K562 (cell line): ENCODE measurements around the gene CAPN10. TPM values are rescaled to one million over a fixed set of nuclear protein-coding genes. Genes with fewer than 3 reads are reported as not detected.
A peak's percentile ranks its signal among the peaks of the same experiment; 100 is the strongest.

ENCODE experiments used
- AFF4 ChIP-seq: sonication (generic); formaldehyde crosslinking; IDR thresholded peaks from 2 replicates; pipeline ENCODE4 v1.8.0; 2023; ENCODE audit warnings: mild to moderate bottlenecking, missing genetic modification reagents
- CBX5 ChIP-seq: IDR thresholded peaks from 2 replicates; pipeline ENCODE4 v1.6.1; 2014; ENCODE audit warnings: low read depth, borderline replicate concordance
- FOS ChIP-seq: IDR thresholded peaks from 3 replicates; pipeline ENCODE4 v1.6.1; 2011; ENCODE audit not compliant: insufficient read length; ENCODE audit errors: extremely low read depth
- FOXO4 ChIP-seq: fragments of 450-650 bp; formaldehyde crosslinking; IDR thresholded peaks from 2 replicates; pipeline ENCODE4 v1.4.0; 2020; ENCODE audit warnings: mild to moderate bottlenecking, moderate library complexity
- HINFP ChIP-seq: fragments of 450-650 bp; conservative IDR thresholded peaks from 2 replicates; pipeline ENCODE4 v1.6.1; 2016; ENCODE audit warnings: missing genetic modification characterization, low read depth, mild to moderate bottlenecking, control low read depth, missing compliant biosample characterization
- HNRNPL ChIP-seq: fragments of 200-400 bp; formaldehyde crosslinking; IDR thresholded peaks from 2 replicates; pipeline ENCODE4 v1.6.1; 2017; ENCODE audit warnings: low read depth, mild to moderate bottlenecking, low read length
- MCM3 ChIP-seq: fragments of 450-650 bp; IDR thresholded peaks from 2 replicates; pipeline ENCODE4 v1.6.1; 2016
- NBN ChIP-seq: fragments of 450-650 bp; IDR thresholded peaks from 2 replicates; pipeline ENCODE4 v1.6.1; 2016; ENCODE audit warnings: low read depth, mild to moderate bottlenecking
- NCOA2 ChIP-seq, 2 experiments: fragments of 450-650 bp; IDR thresholded peaks; 2 replicates each; pipeline ENCODE4 v1.6.1; 2018; ENCODE audit warnings: mild to moderate bottlenecking in 2 of 2, moderate library complexity in 1 of 2; ENCODE audit not compliant: partially characterized antibody in 2 of 2
- NR2C1 ChIP-seq, 2 experiments: fragments of 450-650 bp; IDR thresholded peaks; 2 replicates each; pipeline ENCODE4 v1.6.1; 2017; ENCODE audit warnings: mild to moderate bottlenecking in 2 of 2, antibody characterized with exemption in 1 of 2, inconsistent platforms in 1 of 2, missing compliant biosample characterization in 1 of 2, missing genetic modification characterization in 1 of 2
- PTBP1 ChIP-seq: fragments of 200-400 bp; formaldehyde crosslinking; IDR thresholded peaks from 2 replicates; pipeline ENCODE4 v1.6.1; 2017; ENCODE audit warnings: low read depth, low read length
- RBM22 ChIP-seq: fragments of 200-400 bp; formaldehyde crosslinking; IDR thresholded peaks from 2 replicates; pipeline ENCODE4 v1.6.1; 2018; ENCODE audit warnings: low read length, low read depth; ENCODE audit not compliant: poor library complexity, severe bottlenecking
- SMARCA5 ChIP-seq: fragments of 450-650 bp; IDR thresholded peaks from 2 replicates; pipeline ENCODE4 v1.6.1; 2016
- TCF15 ChIP-seq: fragments of 250-450 bp; sonication (Bioruptor Pico); IDR thresholded peaks from 2 replicates; pipeline ENCODE4 v1.8.0; 2022; ENCODE audit warnings: moderate library complexity, mild to moderate bottlenecking, inconsistent platforms
- TEAD2 ChIP-seq: fragments of 450-650 bp; IDR thresholded peaks from 2 replicates; pipeline ENCODE4 v1.6.1; 2016; ENCODE audit warnings: missing genetic modification characterization, control low read depth, missing compliant biosample characterization
- ZBTB33 ChIP-seq: sonication (generic); formaldehyde crosslinking; IDR thresholded peaks from 2 replicates; pipeline ENCODE4 v1.8.1; 2023; ENCODE audit warnings: mild to moderate bottlenecking, missing genetic modification reagents
- ZKSCAN1 ChIP-seq: fragments of 150-350 bp; IDR thresholded peaks from 2 replicates; pipeline ENCODE4 v1.6.1; 2016; ENCODE audit warnings: low read depth, low read length
- ZNF274 ChIP-seq: IDR thresholded peaks from 2 replicates; pipeline ENCODE4 v1.6.1; 2011; ENCODE audit warnings: low read depth, mild to moderate bottlenecking, low read length, moderate library complexity, borderline replicate concordance
- ZNF444 ChIP-seq: fragments of 250-450 bp; sonication (Bioruptor Pico); IDR thresholded peaks from 2 replicates; pipeline ENCODE4 v1.4.0; 2020; ENCODE audit warnings: mild to moderate bottlenecking, moderate library complexity
- polyA plus RNA-seq, 8 experiments: library from polyadenylated mRNA; depleted of rRNA in 4 of 8; stranded (reverse) in 5 of 8; unstranded in 3 of 8; fragments of >200 nt; fragmentation: Nextera tagmentation in 2 of 8; fragmentation: Illumina TruSeq in 1 of 8; extraction: Ambion mirVana in 2 of 8; extraction: Trizol in 1 of 8; gene quantifications; 2 replicates each; pipeline versions ENCODE4 v1.2.1 to v1.2.3, GENCODE V29; 2011 to 2014; ENCODE audit warnings: inconsistent platforms in 1 of 8, missing spikeins in 1 of 8
- total RNA-seq, 7 experiments: library from RNA; depleted of rRNA in 6 of 7; stranded (reverse); fragments of >200 nt in 6 of 7; fragmentation: Illumina TruSeq in 2 of 7; extraction: Trizol in 2 of 7; gene quantifications; 2 replicates each; pipeline versions ENCODE4 v1.2.1 to v1.2.3, GENCODE V29; 2011 to 2021; ENCODE audit warnings: low replicate concordance in 1 of 7

CAPN10 gene
- total and polyA plus RNA-seq, 9 of the 15 experiments (the other 6 are each of a cell fraction or from before 2014, with no cell fraction given), result 0.08 to 26.1 (median 8.4) TPM

GRCh38 chr2:240560480-240561324, 25.8 kb upstream of the CAPN10 start (continued):
- TF ChIP-seq AFF4 (CRISPR knock-in tag), result no peak
- no peak for TF ChIP-seq CBX5
- no peak for TF ChIP-seq FOXO4 (CRISPR knock-in tag)
- no peak for TF ChIP-seq NCOA2 (IDR thresholded peaks at IDR 0.05; ENCODE audit: partially characterized antibody in 2 of 2)
- no peak for TF ChIP-seq NBN
- TF ChIP-seq NR2C1 (IDR thresholded peaks at IDR 0.05), result no peak
- TF ChIP-seq NR2C1 (tag; IDR thresholded peaks at IDR 0.05), result no peak
- TF ChIP-seq FOS, result no peak
- TF ChIP-seq HINFP, result no peak
- TF ChIP-seq SMARCA5, result no peak
- TF ChIP-seq PTBP1, result no peak
- TF ChIP-seq ZBTB33, result peak; percentile 6; the same call in 1 of the 2 replicates
- TF ChIP-seq ZNF444 (CRISPR knock-in tag), result no peak
- peak; percentile 5; the same call in 1 of the 2 replicates for TF ChIP-seq ZKSCAN1
- TF ChIP-seq RBM22, result no peak
- TF ChIP-seq ZNF274, result peak; percentile 3; the same call in 1 of the 2 replicates
- no peak for TF ChIP-seq TEAD2 (tag)
- no peak for TF ChIP-seq TCF15 (CRISPR knock-in tag)
- no peak for TF ChIP-seq MCM3
- TF ChIP-seq HNRNPL, result no peak
